Stimulated activated CD4-positive, alpha-beta T cell treated with anti-CD3 and anti-CD28 coated beads, Interleukin-1b, Interleukin-23, amount 100 ng/mL, for 4 hours (primary cell): ENCODE results near the gene POPDC2.

ENCODE experiments used
- DNase-seq, 2 donors: peaks; one replicate each; pipeline ENCODE4 v3.0.0-alpha.2; 2020; ENCODE audit warnings: low read depth in 2 of 2

Gene POPDC2

DNA sequence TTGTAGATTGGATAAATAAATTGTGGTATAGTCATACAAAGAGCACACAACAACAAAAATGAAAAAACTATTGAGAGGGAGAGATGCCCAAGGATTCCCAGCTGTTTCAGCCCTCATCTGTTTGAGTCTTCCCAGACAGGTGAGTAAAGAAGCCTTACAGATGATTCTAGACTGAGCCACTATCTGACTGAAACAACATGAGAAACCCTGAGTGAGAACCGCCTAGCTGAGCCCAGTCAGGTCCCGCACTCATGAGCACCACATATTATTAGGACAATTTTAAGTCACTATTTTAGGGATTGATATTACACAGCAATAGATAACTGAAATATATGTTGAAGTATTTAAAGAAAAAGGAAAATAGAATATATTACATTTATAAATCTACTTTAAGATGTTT lies 19.0 kb downstream of the POPDC2 start:
- no peak for DNase-seq

- no peak for DNase-seq
These were observed 20.7 kb downstream of the POPDC2 start for GRCh38 chr3:119639494-119640350.

- DNase-seq = no peak
These were observed 22.5 kb downstream of the POPDC2 start for GRCh38 chr3:119637679-119638477.

DNA sequence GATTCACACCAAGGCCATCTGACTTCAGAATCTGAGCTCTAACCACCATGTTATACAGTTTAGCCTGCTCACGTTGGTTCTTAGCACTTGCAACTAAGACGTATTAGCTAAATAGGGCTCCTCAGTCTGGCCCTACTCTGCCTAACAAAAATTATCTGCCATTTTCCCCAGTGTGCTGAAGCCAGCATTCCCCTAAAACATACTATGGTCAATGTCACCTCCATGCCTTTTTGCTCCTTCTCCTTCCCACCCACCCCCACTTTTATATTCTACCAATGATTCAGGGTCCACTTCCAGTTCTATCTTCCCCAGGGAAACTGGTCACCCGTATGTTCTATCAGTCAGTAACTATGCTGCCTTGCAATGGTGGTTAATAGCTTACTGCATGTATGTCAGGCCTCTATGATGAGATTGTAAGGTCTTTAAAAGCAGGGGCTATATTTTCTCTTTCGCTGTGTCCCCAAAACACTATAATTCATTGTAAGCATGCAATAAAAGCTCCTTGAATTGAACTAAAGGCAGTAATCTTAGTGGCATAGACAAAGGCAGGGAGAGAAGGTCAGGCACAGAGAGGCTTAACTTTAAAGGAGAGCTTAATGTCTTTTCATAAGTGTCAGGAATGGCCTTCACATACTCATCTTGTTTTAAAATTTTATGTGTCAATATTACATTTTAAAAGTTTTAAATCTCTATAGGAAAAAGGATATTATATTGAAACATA lies 23.3 kb downstream of the POPDC2 start:
- DNase-seq = no peak

GRCh38 chr3:119636249-119636648 lies 24.1 kb downstream of the POPDC2 start:
- DNase-seq = no peak

- no peak for DNase-seq
These were observed 24.7 kb downstream of the POPDC2 start for GRCh38 chr3:119635719-119636118.

GRCh38 chr3:119632829-119633228 lies 27.6 kb downstream of the POPDC2 start:
- DNase-seq = no peak

GRCh38 chr3:119632216-119632615 lies 28.2 kb downstream of the POPDC2 start:
- no peak for DNase-seq

DNA sequence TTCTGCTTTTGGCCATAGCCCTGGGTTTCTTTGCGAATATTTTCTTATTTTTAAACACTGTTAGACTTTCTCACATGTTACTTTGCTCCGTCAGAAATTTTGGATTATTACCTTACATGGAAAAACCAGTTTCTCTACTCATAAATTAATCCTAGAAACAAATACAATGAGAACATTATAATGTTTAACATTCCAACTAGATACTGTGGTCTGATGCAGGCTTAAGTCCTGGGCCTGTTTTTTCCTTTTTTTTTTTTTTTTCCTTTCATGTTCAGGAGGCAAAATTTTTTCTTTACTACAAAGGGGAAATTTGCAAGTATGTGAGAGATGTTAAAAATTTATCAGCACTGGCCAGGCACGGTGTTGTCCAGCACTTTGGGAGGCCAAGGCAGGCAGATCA lies 28.9 kb downstream of the POPDC2 start:
- no peak for DNase-seq

DNA sequence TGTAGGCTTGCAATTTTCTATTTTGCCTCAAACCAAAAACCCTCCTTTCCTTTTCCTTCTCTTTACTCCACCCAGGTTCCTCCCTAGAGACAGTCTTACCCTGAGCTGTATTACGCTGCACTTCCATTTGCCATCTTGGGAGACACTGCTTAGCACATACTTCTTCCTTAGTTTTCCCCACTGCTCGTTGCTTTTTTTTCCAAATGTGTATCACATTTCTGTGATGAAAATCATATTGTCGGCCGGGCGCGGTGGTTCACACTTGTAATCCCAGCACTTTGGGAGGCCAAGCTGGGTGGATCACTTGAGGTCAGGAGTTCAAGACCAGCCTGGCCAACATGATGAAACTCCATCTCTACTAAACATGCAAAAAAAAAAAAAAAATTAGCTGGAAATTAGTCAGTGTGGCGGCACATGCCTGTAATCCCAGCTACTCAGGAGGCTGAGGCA lies 29.5 kb downstream of the POPDC2 start:
- no peak for DNase-seq

DNA sequence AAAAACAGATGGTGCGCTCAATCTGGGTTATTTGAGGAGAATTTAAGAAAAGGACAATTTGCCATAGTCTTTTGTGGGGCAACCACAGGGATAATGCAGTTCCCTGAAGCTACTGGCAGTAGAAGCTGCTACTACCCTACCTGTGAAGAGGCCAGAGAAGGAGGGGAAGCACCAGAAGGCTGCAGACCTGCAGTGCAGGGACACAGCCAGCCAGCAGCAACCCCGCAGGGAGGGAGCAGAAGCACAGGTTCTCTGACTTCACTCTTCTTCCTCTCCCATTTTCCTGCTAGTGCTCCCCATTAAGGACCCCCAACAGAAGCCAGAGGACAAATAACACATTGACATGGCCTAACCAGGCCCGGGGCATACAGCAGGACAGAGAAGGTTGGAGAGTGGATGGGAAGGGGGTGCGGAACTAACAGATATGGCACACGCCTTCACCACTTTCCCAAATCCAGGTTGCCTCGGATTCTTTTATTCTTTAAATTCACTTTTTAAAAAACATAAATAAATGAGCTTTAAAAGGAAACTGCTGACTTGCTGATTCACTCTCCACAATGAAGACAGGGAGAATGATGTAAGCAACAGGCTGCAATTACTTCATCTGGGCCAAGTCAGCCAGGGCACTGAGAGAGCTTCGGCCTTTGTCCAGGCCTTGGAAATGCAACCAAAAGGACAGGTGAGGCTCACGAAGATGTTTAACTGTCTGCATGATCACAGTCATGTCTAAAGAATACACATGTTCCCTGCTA lies 30.1 kb downstream of the POPDC2 start:
- no peak for DNase-seq

DNA sequence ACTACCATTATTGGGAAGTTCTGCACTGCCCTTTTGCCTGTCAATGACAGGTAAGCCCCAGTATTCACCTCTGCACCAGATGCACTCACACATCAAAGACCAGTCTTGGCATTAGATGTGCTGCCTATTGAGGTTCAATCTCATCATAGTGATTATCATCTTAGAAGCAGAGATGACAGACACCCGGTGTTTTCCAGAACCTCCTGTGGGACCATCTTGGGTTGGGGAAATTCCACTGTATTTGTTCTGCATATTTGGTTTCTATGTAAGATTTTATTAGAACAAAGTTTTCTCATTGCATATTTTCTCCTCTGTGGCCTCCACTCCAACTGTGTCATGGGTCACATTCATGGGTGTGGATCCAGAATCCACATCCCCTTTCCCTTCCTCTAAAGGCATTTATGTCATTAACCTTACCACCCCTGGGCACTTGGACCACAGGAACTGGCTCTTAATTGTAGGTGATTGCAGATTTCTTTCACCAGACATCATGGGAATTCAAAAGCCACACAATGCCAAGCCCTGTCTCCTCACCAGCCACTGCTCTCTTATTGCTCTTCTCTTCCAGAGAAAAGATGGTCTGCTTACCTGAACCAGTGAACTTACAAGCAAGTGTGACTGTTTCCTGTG lies 31.5 kb downstream of the POPDC2 start:
- no peak for DNase-seq

GRCh38 chr3:119628390-119628789 lies 32.0 kb downstream of the POPDC2 start:
- no peak for DNase-seq

GRCh38 chr3:119627461-119627860 lies 32.9 kb downstream of the POPDC2 start:
- no peak for DNase-seq

GRCh38 chr3:119626196-119626595 lies 34.2 kb downstream of the POPDC2 start:
- DNase-seq = no peak

GRCh38 chr3:119625451-119626153 lies 34.8 kb downstream of the POPDC2 start:
- DNase-seq = no peak

DNA sequence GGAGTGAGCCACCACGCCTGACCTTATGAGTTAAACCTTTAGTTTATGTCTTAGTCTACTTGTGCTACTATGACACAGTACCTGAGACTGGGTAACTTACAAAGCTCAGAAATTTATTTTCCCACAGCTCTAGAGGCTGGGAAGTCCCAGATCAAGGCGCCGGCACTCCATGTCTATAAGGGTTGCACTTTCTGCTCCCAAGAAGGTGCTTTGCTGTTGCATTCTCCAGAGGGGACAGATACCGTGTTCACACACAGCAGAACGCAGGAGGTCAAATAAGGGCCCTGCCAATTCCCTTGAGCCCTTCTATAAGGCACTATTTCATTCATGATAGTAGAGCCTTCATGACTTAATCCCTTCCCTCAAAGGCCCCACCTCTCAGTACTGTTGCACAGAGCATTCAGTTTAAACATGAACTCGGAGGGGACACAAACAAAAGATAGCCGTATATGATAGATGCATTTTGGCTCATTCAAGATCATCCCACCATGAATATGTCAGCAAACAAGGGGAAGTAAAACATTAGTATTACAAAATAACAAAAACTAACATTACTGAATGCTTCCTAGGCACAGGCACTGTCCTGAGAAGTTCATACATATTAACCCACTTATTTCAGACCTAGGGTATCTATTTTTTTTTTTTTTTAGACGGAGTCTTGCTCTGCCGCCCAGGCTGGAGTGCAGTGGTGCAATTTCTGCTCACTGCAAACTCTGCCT lies 36.2 kb downstream of the POPDC2 start:
- DNase-seq = no peak

GRCh38 chr3:119620899-119621298 lies 39.5 kb downstream of the POPDC2 start:
- DNase-seq = no peak

DNA sequence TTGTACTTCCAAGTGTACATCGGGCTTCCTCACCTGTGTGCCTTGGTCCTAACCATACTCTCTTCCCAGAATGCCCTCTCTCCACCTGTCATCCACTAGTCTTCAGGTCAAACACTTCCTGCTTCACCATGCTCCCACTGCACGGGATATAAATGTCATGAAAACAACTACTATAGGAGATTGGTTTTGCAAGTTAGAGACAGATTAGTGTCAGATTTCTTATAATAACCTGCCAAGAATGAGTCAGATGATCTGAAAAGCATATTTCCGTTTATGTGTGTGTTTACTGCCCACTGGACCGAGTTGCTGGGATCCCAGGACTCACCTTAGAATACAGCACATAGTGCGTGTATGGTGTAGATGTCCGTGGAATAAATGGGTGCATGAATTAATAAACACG lies 41.3 kb downstream of the POPDC2 start:
- no peak for DNase-seq

DNA sequence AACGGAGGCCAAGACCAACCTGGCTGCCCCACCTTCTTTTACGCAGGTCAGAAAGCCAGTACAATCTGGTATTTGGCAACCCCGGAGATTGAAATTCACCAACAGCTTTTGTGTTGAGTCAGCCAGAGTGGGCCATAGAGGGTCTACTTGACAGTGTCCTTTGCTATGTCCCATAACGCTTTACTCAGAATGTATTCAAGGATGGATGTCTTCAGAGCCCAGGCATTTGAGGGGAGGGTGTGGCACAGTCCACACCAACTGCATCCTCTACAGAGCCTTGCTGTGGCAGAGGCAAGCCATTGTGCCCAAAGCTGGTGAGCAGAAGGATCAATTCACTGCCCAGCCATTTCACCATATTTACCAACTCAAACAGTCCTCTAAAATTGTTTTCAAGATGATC lies 44.3 kb downstream of the POPDC2 start:
- no peak for DNase-seq
